Measurements from ENCODE around the gene ANKRD10.

ANKRD10 gene

GRCh38 chr13:110885966-110886869 lies 28.7 kb downstream of the ANKRD10 start:
- DNase-seq (ENCODE audit: low spot score), result no peak

- no peak for DNase-seq (ENCODE audit: low spot score)
Measured at GRCh38 chr13:110885516-110885915, 29.4 kb downstream of the ANKRD10 start.

- no peak for DNase-seq (ENCODE audit: low spot score)
Measured at GRCh38 chr13:110884517-110884916, 30.4 kb downstream of the ANKRD10 start.

- DNase-seq (ENCODE audit: low spot score), result no peak
Measured at GRCh38 chr13:110883542-110883941, 31.3 kb downstream of the ANKRD10 start.

GRCh38 chr13:110882972-110883371 lies 31.9 kb downstream of the ANKRD10 start:
- DNase-seq (ENCODE audit: low spot score), result no peak

- no peak for DNase-seq (ENCODE audit: low spot score)
Measured at GRCh38 chr13:110881839-110882627, 32.8 kb downstream of the ANKRD10 start.

- DNase-seq (ENCODE audit: low spot score), result no peak
Measured at GRCh38 chr13:110880627-110881026, 34.2 kb downstream of the ANKRD10 start.

- no peak for DNase-seq (ENCODE audit: low spot score)
Measured at GRCh38 chr13:110879482-110879881, 35.4 kb downstream of the ANKRD10 start.

GRCh38 chr13:110877737-110878258 lies 37.1 kb downstream of the ANKRD10 start:
- no peak for DNase-seq (ENCODE audit: low spot score)

GRCh38 chr13:110876609-110877008 lies 38.3 kb downstream of the ANKRD10 start:
- no peak for DNase-seq (ENCODE audit: low spot score)

GRCh38 chr13:110875241-110875640 lies 39.6 kb downstream of the ANKRD10 start:
- no peak for DNase-seq (ENCODE audit: low spot score)

- DNase-seq (ENCODE audit: low spot score), result peak; percentile 58
Measured at GRCh38 chr13:110874508-110874960, 40.3 kb downstream of the ANKRD10 start.

- no peak for DNase-seq (ENCODE audit: low spot score)
Measured at GRCh38 chr13:110873639-110874507, 41.0 kb downstream of the ANKRD10 start.

- no peak for DNase-seq (ENCODE audit: low spot score)
Measured at GRCh38 chr13:110872768-110873638, 41.9 kb downstream of the ANKRD10 start.

GRCh38 chr13:110872034-110872767 lies 42.7 kb downstream of the ANKRD10 start:
- DNase-seq (ENCODE audit: low spot score), result no peak

GRCh38 chr13:110869805-110870706 lies 44.8 kb downstream of the ANKRD10 start:
- DNase-seq (ENCODE audit: low spot score), result peak; percentile 100

- DNase-seq (ENCODE audit: low spot score), result no peak
Measured at GRCh38 chr13:110869231-110869804, 45.6 kb downstream of the ANKRD10 start.

- DNase-seq (ENCODE audit: low spot score), result no peak
Measured at GRCh38 chr13:110868720-110869119, 46.1 kb downstream of the ANKRD10 start.

- no peak for DNase-seq (ENCODE audit: low spot score)
Measured at GRCh38 chr13:110867380-110867779, 47.5 kb downstream of the ANKRD10 start.

Measured in kidney tubule cell (primary cell).